PC-3 (cell line): ENCODE data around the gene PPFIBP1. TPM values are rescaled to one million over a fixed set of nuclear protein-coding genes. Genes with fewer than 3 reads are reported as not detected.

Source experiments
- ATAC-seq: fragments of 200-7000 bp; cut with Tn5 transposase; 2 replicates; pipeline ENCODE4 v1.9.1; 2020; ENCODE audit warnings: mild to moderate bottlenecking, moderate library complexity
- BruUV-seq: library from RNA; stranded (reverse); fragments of 400-500 nt; replicated peaks from 2 replicates; lab custom pipeline; 2021; lab: Mats Ljungman, UMichigan
- CTCF ChIA-PET: fragments of 300-600 bp; sonication (Branson Sonifier 250); formaldehyde crosslinking; loops from one replicate; lab custom pipeline; 2022; ENCODE audit warnings: antibody characterized with exemption; lab: Charles Lee
- POLR2A ChIA-PET: fragments of 300-600 bp; sonication (Branson Sonifier 250); formaldehyde crosslinking; loops from one replicate; lab custom pipeline; 2022; ENCODE audit warnings: antibody characterized with exemption; ENCODE audit not compliant: unreplicated experiment; lab: Charles Lee
- DNase-seq: peaks from one replicate; pipeline ENCODE4 v3.0.0-alpha.2; 2015
- H2AFZ ChIP-seq: fragments of 300-600 bp; sonication (generic); 2 replicates; pipeline ENCODE4 v1.6.0; 2016; ENCODE audit warnings: antibody characterized with exemption, low read length
- H3F3A ChIP-seq: fragments of 300-600 bp; sonication (generic); one replicate; pipeline ENCODE4 v1.6.0; 2017; ENCODE audit warnings: antibody characterized with exemption, low read length, control low read depth, mild to moderate bottlenecking; ENCODE audit not compliant: unreplicated experiment
- H3K27ac ChIP-seq: fragments of 300-600 bp; sonication (generic); 2 replicates; pipeline ENCODE4 v1.5.1; 2016; ENCODE audit warnings: mild to moderate bottlenecking, low read length
- H3K27me3 ChIP-seq: fragments of 300-600 bp; sonication (generic); 2 replicates; pipeline ENCODE4 v1.6.1; 2016; ENCODE audit warnings: low read length, mixed read lengths
- H3K36me3 ChIP-seq: fragments of 300-600 bp; sonication (generic); 2 replicates; pipeline ENCODE4 v1.6.1; 2016; ENCODE audit warnings: low read depth, mixed run types, low read length, mixed read lengths
- H3K4me1 ChIP-seq: fragments of 300-600 bp; sonication (generic); 2 replicates; pipeline ENCODE4 v1.5.1; 2016; ENCODE audit warnings: low read length; ENCODE audit not compliant: insufficient read depth
- H3K4me2 ChIP-seq: fragments of 300-600 bp; sonication (generic); 2 replicates; pipeline ENCODE4 v1.6.0; 2016; ENCODE audit warnings: low read length
- H3K4me3 ChIP-seq: fragments of 300-600 bp; sonication (generic); 2 replicates; pipeline ENCODE4 v1.5.1; 2016; ENCODE audit warnings: mild to moderate bottlenecking, low read length, mixed read lengths
- H3K79me2 ChIP-seq: fragments of 300-600 bp; sonication (generic); 2 replicates; pipeline ENCODE4 v1.6.1; 2017; ENCODE audit warnings: low read length, mixed read lengths
- H3K9ac ChIP-seq: fragments of 300-600 bp; sonication (generic); 2 replicates; pipeline ENCODE4 v1.6.0; 2016; ENCODE audit warnings: mild to moderate bottlenecking, low read length
- H3K9me2 ChIP-seq: fragments of 300-600 bp; sonication (generic); replicated peaks from 2 replicates; pipeline ENCODE4 v1.6.1; 2016; ENCODE audit warnings: mixed run types, low read length, mixed read lengths
- H3K9me3 ChIP-seq: fragments of 300-600 bp; sonication (generic); 2 replicates; pipeline ENCODE4 v1.6.1; 2016; ENCODE audit warnings: low read length, mixed read lengths
- H4K20me1 ChIP-seq: fragments of 300-600 bp; sonication (generic); 2 replicates; pipeline ENCODE4 v1.6.1; 2016; ENCODE audit warnings: low read length, mixed read lengths
- CTCF ChIP-seq: fragments of 300-600 bp; sonication (generic); conservative IDR thresholded peaks from 2 replicates; pipeline ENCODE4 v1.5.1; 2017; ENCODE audit warnings: antibody characterized with exemption, low read depth, mild to moderate bottlenecking, low read length
- EZH2 ChIP-seq: fragments of 300-600 bp; sonication (generic); IDR thresholded peaks from one replicate; pipeline ENCODE4 v1.6.1; 2017; ENCODE audit warnings: antibody characterized with exemption, mild to moderate bottlenecking, low read length; ENCODE audit not compliant: unreplicated experiment
- EZH2phosphoT487 ChIP-seq: fragments of 300-600 bp; sonication (generic); IDR thresholded peaks from 2 replicates; pipeline ENCODE4 v1.6.1; 2018; ENCODE audit warnings: mild to moderate bottlenecking, antibody characterized with exemption, low read length, borderline replicate concordance
- intact Hi-C: fragments of 100-400 bp; cut with micrococcal nuclease; formaldehyde crosslinking; loops from 2 replicates; pipeline ENCODE4 v1.9.0; 2023
- total RNA-seq: library from RNA; depleted of rRNA; stranded (reverse); fragments of >200 nt; gene quantifications from 2 replicates; pipeline ENCODE4 v1.2.3, GENCODE V29; 2014

The PPFIBP1 gene
- total RNA-seq, 1 experiment from 2014 or later: 56.9 TPM

- no peak overlapping the region for H3K4me2 ChIP-seq
- no peaks in the 10 kb centered on the region for H4K20me1 ChIP-seq
- CTCF ChIA-PET: no interaction called here
- peaks cover 4% of the 10 kb centered on the region for H3K4me1 ChIP-seq
- H3K36me3 ChIP-seq: no peaks in the 10 kb centered on the region
- no peaks in the 10 kb centered on the region for H3F3A ChIP-seq
- intact Hi-C loops: no loop called here
- H3K79me2 ChIP-seq: no peaks in the 10 kb centered on the region
- H3K9ac ChIP-seq: no peak overlapping the region
- ATAC-seq (no peak), DNase-seq (no peak)
- POLR2A ChIA-PET: no interaction called here
- no peak overlapping the region for H2AFZ ChIP-seq
- no peaks in the 10 kb centered on the region for H3K9me3 ChIP-seq
- TF ChIP-seq EZH2phosphoT487 (no peak), EZH2 (no peak), CTCF (no peak)
- no TSS peak for BruUV-seq
- H3K27me3 ChIP-seq: no peaks in the 10 kb centered on the region
- no peaks in the 10 kb centered on the region for H3K9me2 ChIP-seq
- no peak overlapping the region for H3K27ac ChIP-seq
- no peak overlapping the region for H3K4me3 ChIP-seq
Observed at GRCh38 chr12:27498761-27499160, 25.2 kb upstream of the PPFIBP1 start.

DNA sequence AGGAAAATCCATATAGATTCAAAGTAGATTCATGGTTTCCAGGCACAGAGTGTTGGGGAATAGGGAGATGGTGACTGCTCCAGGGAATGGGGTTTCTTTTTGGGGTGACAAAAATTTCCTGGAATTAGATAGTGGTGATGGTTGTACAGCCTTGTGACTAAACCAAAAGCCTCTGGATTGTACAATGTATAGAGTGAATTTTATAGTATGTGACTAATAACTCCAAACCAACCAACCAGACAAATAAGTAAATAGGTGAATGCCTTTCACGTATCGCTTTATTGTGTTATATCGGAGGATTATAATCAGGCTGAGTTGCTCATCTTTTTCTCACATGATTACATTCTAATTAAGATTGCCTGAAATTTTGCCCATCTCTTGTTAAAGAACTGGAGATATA, 24.6 kb upstream of the PPFIBP1 start:
- Histone ChIP-seq H3K27ac (no peak overlapping the region), H3K9me3 (no peaks in the 10 kb centered on the region), H3F3A (no peaks in the 10 kb centered on the region), H3K79me2 (no peaks in the 10 kb centered on the region), H3K9ac (no peak overlapping the region), H3K9me2 (no peaks in the 10 kb centered on the region), H3K36me3 (no peaks in the 10 kb centered on the region), H3K4me1 (peaks cover 4% of the 10 kb centered on the region), H3K4me3 (no peak overlapping the region), H3K4me2 (peak overlapping the region; percentile 21; the same call in 1 of the 2 replicates), H4K20me1 (no peaks in the 10 kb centered on the region), H2AFZ (0 out of 2 replicates have a peak overlapping the region, but pooled peaks have one; percentile 0), H3K27me3 (no peaks in the 10 kb centered on the region)
- TF ChIP-seq CTCF (no peak), EZH2 (no peak), EZH2phosphoT487 (no peak)
- BruUV-seq: no TSS peak
- intact Hi-C loops: no loop called here
- peak; percentile 92 for ATAC-seq
- POLR2A ChIA-PET: no interaction called here
- CTCF ChIA-PET: no interaction called here
- DNase-seq: peak; percentile 51

- no peaks in the 10 kb centered on the region for H3K27me3 ChIP-seq
- ChIA-PET CTCF (no interaction called here), POLR2A (no interaction called here)
- no peaks in the 10 kb centered on the region for H4K20me1 ChIP-seq
- no peaks in the 10 kb centered on the region for H3F3A ChIP-seq
- H3K79me2 ChIP-seq: no peaks in the 10 kb centered on the region
- H2AFZ ChIP-seq: no peak overlapping the region
- H3K27ac ChIP-seq: no peak overlapping the region
- BruUV-seq: no TSS peak
- TF ChIP-seq EZH2 (no peak), CTCF (no peak), EZH2phosphoT487 (no peak)
- DNase-seq (no peak), ATAC-seq (no peak)
- no peaks in the 10 kb centered on the region for H3K9me2 ChIP-seq
- no peaks in the 10 kb centered on the region for H3K9me3 ChIP-seq
- H3K4me2 ChIP-seq: no peak overlapping the region
- H3K4me3 ChIP-seq: no peak overlapping the region
- H3K4me1 ChIP-seq: peaks cover 4% of the 10 kb centered on the region
- H3K9ac ChIP-seq: no peak overlapping the region
- intact Hi-C loops: no loop called here
- H3K36me3 ChIP-seq: no peaks in the 10 kb centered on the region
Observed at GRCh38 chr12:27500546-27500945, 23.5 kb upstream of the PPFIBP1 start.
